Measurements from ENCODE around the gene IQCN. TPM values are rescaled to one million over a fixed set of nuclear protein-coding genes. Genes with fewer than 3 reads are reported as not detected.

Gene IQCN
- total RNA-seq, 1 donor from 2014 or later = 10.5 TPM

- H3K9me3 Mint-ChIP-seq (ENCODE audit: low read depth) = no peaks in the 10 kb centered on the region
Observed at GRCh38 chr19:18225355-18225701, 48.9 kb downstream of the IQCN start.

GRCh38 chr19:18224525-18225354 lies 49.5 kb downstream of the IQCN start:
- TF ChIP-seq, protein P1, sequence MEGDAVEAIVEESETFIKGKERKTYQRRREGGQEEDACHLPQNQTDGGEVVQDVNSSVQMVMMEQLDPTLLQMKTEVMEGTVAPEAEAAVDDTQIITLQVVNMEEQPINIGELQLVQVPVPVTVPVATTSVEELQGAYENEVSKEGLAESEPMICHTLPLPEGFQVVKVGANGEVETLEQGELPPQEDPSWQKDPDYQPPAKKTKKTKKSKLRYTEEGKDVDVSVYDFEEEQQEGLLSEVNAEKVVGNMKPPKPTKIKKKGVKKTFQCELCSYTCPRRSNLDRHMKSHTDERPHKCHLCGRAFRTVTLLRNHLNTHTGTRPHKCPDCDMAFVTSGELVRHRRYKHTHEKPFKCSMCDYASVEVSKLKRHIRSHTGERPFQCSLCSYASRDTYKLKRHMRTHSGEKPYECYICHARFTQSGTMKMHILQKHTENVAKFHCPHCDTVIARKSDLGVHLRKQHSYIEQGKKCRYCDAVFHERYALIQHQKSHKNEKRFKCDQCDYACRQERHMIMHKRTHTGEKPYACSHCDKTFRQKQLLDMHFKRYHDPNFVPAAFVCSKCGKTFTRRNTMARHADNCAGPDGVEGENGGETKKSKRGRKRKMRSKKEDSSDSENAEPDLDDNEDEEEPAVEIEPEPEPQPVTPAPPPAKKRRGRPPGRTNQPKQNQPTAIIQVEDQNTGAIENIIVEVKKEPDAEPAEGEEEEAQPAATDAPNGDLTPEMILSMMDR (IDR thresholded peaks at IDR 0.05; ENCODE audit: unreplicated experiment) = no peak
- DNase-seq (ENCODE audit: low spot score, unreplicated experiment) = peak; percentile 96
- peaks cover 56% of the 10 kb centered on the region for H3K27me3 Mint-ChIP-seq
- no peaks in the 10 kb centered on the region for H3K9me3 Mint-ChIP-seq (ENCODE audit: low read depth)
- peaks cover 3% of the 10 kb centered on the region for H3K4me1 Mint-ChIP-seq (ENCODE audit: low read depth)
- H3K36me3 Mint-ChIP-seq (ENCODE audit: insufficient read depth) = no peaks in the 10 kb centered on the region
- H3K27ac Mint-ChIP-seq = peak overlapping the region; percentile 73
- H3K4me3 Mint-ChIP-seq (ENCODE audit: low read depth) = peak overlapping the region; percentile 75

More at GRCh38 chr19:18225355-18225701, 48.9 kb downstream of the IQCN start:
- H3K36me3 Mint-ChIP-seq (ENCODE audit: insufficient read depth) = no peaks in the 10 kb centered on the region
- peaks cover 3% of the 10 kb centered on the region for H3K4me1 Mint-ChIP-seq (ENCODE audit: low read depth)
- H3K27ac Mint-ChIP-seq = no peak overlapping the region
- no peak for DNase-seq (ENCODE audit: low spot score, unreplicated experiment)
- no peak overlapping the region for H3K4me3 Mint-ChIP-seq (ENCODE audit: low read depth)
- peaks cover 54% of the 10 kb centered on the region for H3K27me3 Mint-ChIP-seq
- TF ChIP-seq, protein P1 (IDR thresholded peaks at IDR 0.05; ENCODE audit: unreplicated experiment) = no peak

GRCh38 chr19:18223860-18224524 lies 50.3 kb downstream of the IQCN start:
- no peaks in the 10 kb centered on the region for H3K9me3 Mint-ChIP-seq (ENCODE audit: low read depth)
- H3K27me3 Mint-ChIP-seq = peaks cover 57% of the 10 kb centered on the region
- peak overlapping the region; percentile 73 for H3K27ac Mint-ChIP-seq
- peaks cover 3% of the 10 kb centered on the region for H3K4me1 Mint-ChIP-seq (ENCODE audit: low read depth)
- TF ChIP-seq, protein P1 (IDR thresholded peaks at IDR 0.05; ENCODE audit: unreplicated experiment) = no peak
- H3K4me3 Mint-ChIP-seq (ENCODE audit: low read depth) = peak overlapping the region; percentile 75
- no peaks in the 10 kb centered on the region for H3K36me3 Mint-ChIP-seq (ENCODE audit: insufficient read depth)
- DNase-seq (ENCODE audit: low spot score, unreplicated experiment) = no peak

DNA sequence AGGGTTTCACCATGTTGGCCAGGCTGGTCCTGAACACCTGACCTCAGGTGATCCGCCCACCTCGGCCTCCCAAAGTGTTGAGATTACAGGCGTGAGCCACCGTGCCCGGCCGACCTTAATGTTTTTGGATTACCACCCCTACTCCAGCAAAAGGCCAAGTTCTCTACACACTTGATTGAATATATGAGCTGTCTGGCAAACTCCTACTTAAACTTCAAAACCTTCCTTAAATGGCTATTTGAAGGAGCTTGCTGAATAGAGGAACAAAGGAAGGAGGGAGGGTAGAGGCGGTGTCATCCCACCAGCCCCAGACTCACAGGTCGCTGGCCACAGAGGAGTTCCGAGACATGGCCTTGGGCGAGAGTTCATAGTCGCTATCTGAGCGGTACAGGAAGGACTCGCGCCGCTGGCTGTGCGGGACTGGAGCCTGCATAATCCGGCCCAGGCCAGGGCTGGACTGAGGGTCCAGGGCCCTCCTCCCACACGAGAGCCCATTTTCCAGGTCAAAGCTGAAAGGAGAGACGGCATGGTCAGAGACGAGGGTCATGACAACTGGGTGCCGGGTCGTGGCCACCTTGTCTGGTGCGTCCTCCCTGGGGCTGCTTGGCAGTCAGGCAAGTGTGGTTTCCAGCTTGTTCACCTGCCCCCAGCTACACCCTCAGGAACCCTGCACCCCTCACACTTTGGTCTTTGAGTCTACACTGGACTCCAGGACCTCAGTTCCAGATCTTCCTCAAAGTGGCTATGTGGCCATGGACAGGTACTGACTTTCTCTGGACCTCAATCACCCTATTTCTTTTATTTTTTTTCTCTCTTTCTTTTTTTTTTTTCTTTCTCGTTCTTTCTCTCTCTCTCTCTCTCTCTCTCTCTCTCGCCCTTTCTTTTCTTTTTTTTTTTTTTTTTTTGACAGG lies 52.2 kb downstream of the IQCN start:
- H3K27me3 Mint-ChIP-seq = peaks cover 51% of the 10 kb centered on the region
- TF ChIP-seq, protein P1 (IDR thresholded peaks at IDR 0.05; ENCODE audit: unreplicated experiment) = no peak
- peaks cover 3% of the 10 kb centered on the region for H3K4me1 Mint-ChIP-seq (ENCODE audit: low read depth)
- no peaks in the 10 kb centered on the region for H3K9me3 Mint-ChIP-seq (ENCODE audit: low read depth)
- no peak for DNase-seq (ENCODE audit: low spot score, unreplicated experiment)
- H3K36me3 Mint-ChIP-seq (ENCODE audit: insufficient read depth) = no peaks in the 10 kb centered on the region
- peak overlapping the region; percentile 5 for H3K27ac Mint-ChIP-seq
- H3K4me3 Mint-ChIP-seq (ENCODE audit: low read depth) = no peak overlapping the region

Measured in progenitor cell of endocrine pancreas (in vitro differentiated cells).